HCT116 (cell line): ENCODE measurements around the gene SLC38A6. TPM values are rescaled to one million over a fixed set of nuclear protein-coding genes. Genes with fewer than 3 reads are reported as not detected.

Source experiments
- ATAC-seq: fragments of 200-7000 bp; cut with Tn5 transposase; 2 replicates; pipeline ENCODE4 v1.9.1; 2020; ENCODE audit warnings: mild to moderate bottlenecking, moderate library complexity
- BruUV-seq: library from RNA; stranded (reverse); fragments of 400-500 nt; replicated peaks from 2 replicates; lab custom pipeline; 2021; lab: Mats Ljungman, UMichigan
- CTCF ChIA-PET: fragments of 300-600 bp; sonication (Branson Sonifier 250); formaldehyde crosslinking; loops from one replicate; lab custom pipeline; 2021; ENCODE audit warnings: antibody characterized with exemption; lab: Charles Lee
- POLR2A ChIA-PET: fragments of 300-600, 350-600 bp; sonication (Branson Sonifier 250); formaldehyde crosslinking; loops from one replicate; lab custom pipeline; 2021; ENCODE audit warnings: antibody characterized with exemption; lab: Charles Lee
- RAD21 ChIA-PET, 2 experiments: fragments of 300-600 bp; sonication (Branson Sonifier 250); formaldehyde crosslinking; loops; one replicate each; lab custom pipeline; 2023; ENCODE audit warnings: low total read pairs in 2 of 2; ENCODE audit not compliant: uncharacterized antibody in 2 of 2, unreplicated experiment in 2 of 2, low non-redundant PET in 1 of 2; lab: Charles Lee
- DNase-seq: peaks from one replicate; pipeline ENCODE4 v3.0.0-alpha.2; 2010; ENCODE audit warnings: low read depth, low spot score
- H2AFZ ChIP-seq: fragments of 200-600 bp; shearing (Covaris generic), sonication (generic); 2 replicates; pipeline ENCODE4 v1.6.1; 2017; ENCODE audit warnings: low read depth, mixed run types, mixed read lengths, antibody characterized with exemption, low read length; ENCODE audit not compliant: poor library complexity, severe bottlenecking
- H3K27ac ChIP-seq: 2 replicates; pipeline ENCODE4 v1.5.1; 2012; ENCODE audit warnings: low read depth, low read length
- H3K27me3 ChIP-seq: fragments of 200-600 bp; sonication (generic); 2 replicates; pipeline ENCODE4 v1.6.1; 2016; ENCODE audit warnings: mixed run types, low read length, mixed read lengths; ENCODE audit not compliant: insufficient read depth
- H3K36me3 ChIP-seq, 2 experiments: fragments of 200-500 bp in 1 of 2; fragments of 200-600 bp in 1 of 2; sonication (Bioruptor generic) in 1 of 2; sonication (generic) in 1 of 2; 2 replicates each; pipeline versions ENCODE4 v1.5.1 to v1.6.1; 2014 to 2016; ENCODE audit warnings: low read length in 2 of 2, inconsistent platforms in 1 of 2, mixed read lengths in 1 of 2, mixed run types in 1 of 2; ENCODE audit not compliant: insufficient read depth in 2 of 2, control insufficient read depth in 1 of 2
- H3K4me1 ChIP-seq, 2 experiments: fragments of 200-600 bp in 1 of 2; sonication (generic) in 1 of 2; 2 replicates each; pipeline versions ENCODE4 v1.5.1 to v1.6.1; 2012 to 2017; ENCODE audit warnings: low read length in 2 of 2, inconsistent platforms in 1 of 2, mild to moderate bottlenecking in 1 of 2, mixed read lengths in 1 of 2, mixed run types in 1 of 2, moderate library complexity in 1 of 2; ENCODE audit not compliant: insufficient read depth in 2 of 2, control insufficient read depth in 1 of 2
- H3K4me2 ChIP-seq: fragments of 200-600 bp; sonication (generic); 2 replicates; pipeline ENCODE4 v1.6.1; 2017; ENCODE audit warnings: mixed run types, low read length, mixed read lengths
- H3K4me3 ChIP-seq, 2 experiments: fragments of 200-600 bp in 1 of 2; sonication (generic) in 1 of 2; replicated peaks in 1 of 2; 2 replicates each; pipeline ENCODE4 v1.5.1; 2011 to 2016; ENCODE audit warnings: low read length in 2 of 2, control low read depth in 1 of 2, low read depth in 1 of 2, mild to moderate bottlenecking in 1 of 2, mixed read lengths in 1 of 2, mixed run types in 1 of 2
- H3K79me2 ChIP-seq: fragments of 200-600 bp; sonication (generic); 2 replicates; pipeline ENCODE4 v1.6.1; 2017; ENCODE audit warnings: mild to moderate bottlenecking, mixed run types, low read length, moderate library complexity, mixed read lengths; ENCODE audit not compliant: insufficient read depth
- H3K9ac ChIP-seq: fragments of 200-600 bp; sonication (generic); 2 replicates; pipeline ENCODE4 v1.6.1; 2016; ENCODE audit warnings: low read length, mixed read lengths
- H3K9me2 ChIP-seq: fragments of 200-600 bp; sonication (generic), shearing (Covaris generic); 2 replicates; pipeline ENCODE4 v1.6.1; 2017; ENCODE audit warnings: mixed run types, mild to moderate bottlenecking, moderate library complexity; ENCODE audit not compliant: insufficient read depth
- H3K9me3 ChIP-seq, 2 experiments: fragments of 200-500 bp in 1 of 2; fragments of 200-600 bp in 1 of 2; sonication (Bioruptor generic) in 1 of 2; sonication (generic) in 1 of 2; 2 replicates each; pipeline ENCODE4 v1.6.1; 2014 to 2017; ENCODE audit warnings: low read length in 2 of 2, mixed read lengths in 2 of 2, inconsistent platforms in 1 of 2, low read depth in 1 of 2, mild to moderate bottlenecking in 1 of 2, mixed run types in 1 of 2, moderate library complexity in 1 of 2; ENCODE audit not compliant: control insufficient read depth in 1 of 2, insufficient read depth in 1 of 2
- H4K20me1 ChIP-seq: fragments of 200-600 bp; sonication (generic), shearing (Covaris generic); 2 replicates; pipeline ENCODE4 v1.6.1; 2017; ENCODE audit warnings: mixed run types, mild to moderate bottlenecking, moderate library complexity; ENCODE audit not compliant: insufficient read depth
- EZH2 ChIP-seq: fragments of 200-600 bp; sonication (generic); IDR thresholded peaks from 2 replicates; pipeline ENCODE4 v1.6.1; 2017; ENCODE audit warnings: antibody characterized with exemption, mixed run types
- JUND ChIP-seq: IDR thresholded peaks from 2 replicates; pipeline ENCODE4 v1.6.1; 2012
- POLR2A ChIP-seq: IDR thresholded peaks from 2 replicates; pipeline ENCODE4 v1.7.0; 2011; ENCODE audit warnings: borderline replicate concordance; ENCODE audit not compliant: insufficient read depth, insufficient read length; ENCODE audit errors: extremely low read depth
- TCF7L2 ChIP-seq: IDR thresholded peaks from 2 replicates; pipeline ENCODE4 v1.7.0; 2011; ENCODE audit warnings: borderline replicate concordance, inconsistent platforms; ENCODE audit not compliant: insufficient read depth, insufficient read length; ENCODE audit errors: extremely low read depth
- ZFX ChIP-seq: fragments of 450-650 bp; IDR thresholded peaks from 2 replicates; pipeline ENCODE4 v1.6.1; 2017
- intact Hi-C: fragments of 100-400 bp; cut with micrococcal nuclease; formaldehyde crosslinking; loops from 2 replicates; pipeline ENCODE4 v1.10.0; 2022
- total RNA-seq: library from RNA; stranded (reverse); gene quantifications from one replicate; pipeline ENCODE4 v1.2.1, GENCODE V29; 2021; ENCODE audit not compliant: unreplicated experiment

Gene SLC38A6
- total RNA-seq, 1 experiment from 2014 or later, result 9.5 TPM

DNA sequence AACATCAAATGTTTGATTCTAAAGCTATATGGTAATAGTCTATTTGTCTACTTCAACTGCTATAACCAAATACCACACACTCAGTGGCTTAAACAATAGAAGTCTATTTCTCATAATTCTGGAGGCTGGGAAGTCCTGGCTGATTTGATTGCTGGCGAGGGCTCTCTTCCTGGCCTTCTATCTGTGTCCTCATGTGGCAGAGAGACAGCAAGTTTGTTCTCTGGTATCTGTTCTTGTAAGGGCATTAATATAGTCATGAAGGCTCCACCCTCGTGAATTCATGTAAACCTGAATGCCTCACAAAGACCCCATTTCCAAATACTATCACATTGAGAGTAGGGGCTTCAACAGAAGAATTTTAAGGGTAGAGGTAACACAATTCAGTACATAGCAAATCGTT, 34.3 kb upstream of the SLC38A6 start:
- Histone ChIP-seq H2AFZ (no peak overlapping the region), H3K79me2 (no peaks in the 10 kb centered on the region), H3K9ac (no peak overlapping the region), H3K27ac (no peak overlapping the region), H3K9me2 (no peaks in the 10 kb centered on the region), H3K4me3 (no peak overlapping the region), H4K20me1 (no peaks in the 10 kb centered on the region), H3K4me1 (no peaks in the 10 kb centered on the region), H3K9me3 (no peaks in the 10 kb centered on the region), H3K4me2 (no peak overlapping the region), H3K36me3 (no peaks in the 10 kb centered on the region), H3K27me3 (no peaks in the 10 kb centered on the region)
- no TSS peak for BruUV-seq
- ChIA-PET RAD21 (no interaction called here), CTCF (no interaction called here), POLR2A (no interaction called here)
- ATAC-seq (no peak), DNase-seq (no peak)
- intact Hi-C loops, result no loop called here
- TF ChIP-seq TCF7L2 (no peak), JUND (no peak)

DNA sequence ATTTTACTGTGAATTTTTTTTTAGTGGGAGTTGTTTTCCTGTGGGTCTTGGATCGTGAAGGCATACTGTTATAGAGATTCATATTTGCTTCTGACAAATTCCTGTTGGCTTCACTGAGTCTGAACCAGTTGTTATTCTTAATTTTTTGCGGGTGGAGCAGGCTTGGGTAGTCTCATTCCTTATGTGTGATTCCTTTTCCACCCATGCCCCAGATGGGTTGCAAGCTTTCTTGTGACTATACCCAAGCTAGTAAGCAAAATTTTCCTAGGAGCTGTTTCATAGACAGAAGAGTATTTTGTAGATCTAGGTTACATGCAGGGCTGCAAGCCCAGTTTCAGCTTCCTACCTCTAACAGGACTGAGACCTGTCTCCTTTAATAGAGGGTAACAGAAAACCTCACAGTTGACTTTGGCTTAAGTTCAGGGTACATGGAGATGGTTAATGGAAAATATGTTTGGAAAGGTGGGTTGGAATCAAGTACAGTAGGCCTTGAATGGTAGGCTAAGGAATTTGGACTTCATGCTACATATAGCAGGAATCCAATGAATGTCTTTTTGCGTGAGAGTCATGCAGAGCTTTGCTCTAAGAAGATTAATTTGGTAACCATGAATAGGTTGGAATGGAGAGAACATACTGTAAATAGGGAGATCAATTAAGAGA, 29.1 kb upstream of the SLC38A6 start:
- no peak for ATAC-seq
- ChIA-PET CTCF (no interaction called here), POLR2A (no interaction called here), RAD21 (no interaction called here)
- Histone ChIP-seq H3K79me2 (no peaks in the 10 kb centered on the region), H3K4me2 (no peak overlapping the region), H3K9me2 (no peaks in the 10 kb centered on the region), H3K9ac (no peak overlapping the region), H3K27me3 (no peaks in the 10 kb centered on the region), H3K27ac (no peak overlapping the region), H4K20me1 (no peaks in the 10 kb centered on the region), H3K36me3 (no peaks in the 10 kb centered on the region; a peak in 1 of 4 replicates), H3K4me3 (no peak overlapping the region), H2AFZ (no peak overlapping the region), H3K4me1 (no peaks in the 10 kb centered on the region), H3K9me3 (no peaks in the 10 kb centered on the region; a peak in 1 of 4 replicates)
- intact Hi-C loops, result no loop called here
- no TSS peak for BruUV-seq
- TF ChIP-seq POLR2A (no peak), EZH2 (no peak), TCF7L2 (no peak), ZFX (no peak)
- DNase-seq, result no peak
